ENCODE measurements around the gene TENT4A. TPM values are rescaled to one million over a fixed set of nuclear protein-coding genes. Genes with fewer than 3 reads are reported as not detected.

TENT4A gene
- total RNA-seq, 2 experiments from 2014 or later, result 39.0 to 46.1 TPM

DNA sequence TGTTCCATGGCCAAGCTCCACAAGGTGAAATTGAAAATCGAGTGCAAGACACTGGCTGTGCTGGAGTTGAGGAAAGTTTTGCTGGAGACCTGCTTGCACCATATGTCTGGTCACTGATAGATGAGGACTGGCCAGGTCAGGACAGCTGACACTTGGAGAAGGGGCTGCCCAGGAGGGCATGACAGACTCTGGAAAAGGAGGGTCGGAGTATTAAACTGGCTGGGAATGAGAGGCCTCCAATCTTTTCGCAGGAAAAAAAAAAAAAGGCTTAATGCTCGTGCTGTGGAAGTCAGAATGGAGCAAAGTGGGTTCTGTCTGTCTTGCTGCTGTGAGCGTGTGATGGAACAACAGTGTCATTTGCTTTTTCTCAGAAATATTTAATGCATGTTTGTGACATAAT, 5.5 kb downstream of the TENT4A start:
- Histone ChIP-seq H3K4me2 (ENCODE audit: low read length) (peak overlapping the region; percentile 97), H3K27ac (ENCODE audit: low read depth, low read length, poor library complexity, severe bottlenecking) (no peak overlapping the region), H3K4me1 (ENCODE audit: insufficient read depth, low read length, poor library complexity, severe bottlenecking) (peaks cover 84% of the 10 kb centered on the region), H3K4me3 (ENCODE audit: low read depth, low read length, poor library complexity, severe bottlenecking) (no peak overlapping the region), H3K36me3 (ENCODE audit: insufficient read depth, low read length) (peaks cover 49% of the 10 kb centered on the region), H4K20me1 (ENCODE audit: insufficient read depth, low read length) (peaks cover 75% of the 10 kb centered on the region), H3K9me2 (ENCODE audit: insufficient read depth, low read length) (no peaks in the 10 kb centered on the region), H2AFZ (ENCODE audit: low read length) (no peak overlapping the region), H3K79me2 (ENCODE audit: insufficient read depth, low read depth, low read length) (peaks cover 92% of the 10 kb centered on the region), H3K9me3 (ENCODE audit: low read length) (no peaks in the 10 kb centered on the region)
- intact Hi-C loops (cut with micrococcal nuclease; ENCODE audit: unreplicated experiment), result no loop called here
- ChIA-PET POLR2A (interaction anchor here (0.6 kb wide), 1 partner anchor 91 kb away, joined by 3 read pairs; no protein-coding TSS in a partner anchor), CTCF (ENCODE audit: unreplicated experiment) (interaction anchor here (0.7 kb wide), 1 partner anchor 41 kb away, joined by 3 read pairs; no protein-coding TSS in a partner anchor)
- DNase-seq (ENCODE audit: low spot score), result no peak
- no peak for TF ChIP-seq EZH2phosphoT487 (IDR thresholded peaks at IDR 0.05; ENCODE audit: borderline replicate concordance, low read depth, low read length)
- TF ChIP-seq, protein P1, sequence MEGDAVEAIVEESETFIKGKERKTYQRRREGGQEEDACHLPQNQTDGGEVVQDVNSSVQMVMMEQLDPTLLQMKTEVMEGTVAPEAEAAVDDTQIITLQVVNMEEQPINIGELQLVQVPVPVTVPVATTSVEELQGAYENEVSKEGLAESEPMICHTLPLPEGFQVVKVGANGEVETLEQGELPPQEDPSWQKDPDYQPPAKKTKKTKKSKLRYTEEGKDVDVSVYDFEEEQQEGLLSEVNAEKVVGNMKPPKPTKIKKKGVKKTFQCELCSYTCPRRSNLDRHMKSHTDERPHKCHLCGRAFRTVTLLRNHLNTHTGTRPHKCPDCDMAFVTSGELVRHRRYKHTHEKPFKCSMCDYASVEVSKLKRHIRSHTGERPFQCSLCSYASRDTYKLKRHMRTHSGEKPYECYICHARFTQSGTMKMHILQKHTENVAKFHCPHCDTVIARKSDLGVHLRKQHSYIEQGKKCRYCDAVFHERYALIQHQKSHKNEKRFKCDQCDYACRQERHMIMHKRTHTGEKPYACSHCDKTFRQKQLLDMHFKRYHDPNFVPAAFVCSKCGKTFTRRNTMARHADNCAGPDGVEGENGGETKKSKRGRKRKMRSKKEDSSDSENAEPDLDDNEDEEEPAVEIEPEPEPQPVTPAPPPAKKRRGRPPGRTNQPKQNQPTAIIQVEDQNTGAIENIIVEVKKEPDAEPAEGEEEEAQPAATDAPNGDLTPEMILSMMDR (conservative IDR thresholded peaks at IDR 0.05; ENCODE audit: low read length), result no peak
- no TSS peak for BruUV-seq (replicated peaks)

DNA sequence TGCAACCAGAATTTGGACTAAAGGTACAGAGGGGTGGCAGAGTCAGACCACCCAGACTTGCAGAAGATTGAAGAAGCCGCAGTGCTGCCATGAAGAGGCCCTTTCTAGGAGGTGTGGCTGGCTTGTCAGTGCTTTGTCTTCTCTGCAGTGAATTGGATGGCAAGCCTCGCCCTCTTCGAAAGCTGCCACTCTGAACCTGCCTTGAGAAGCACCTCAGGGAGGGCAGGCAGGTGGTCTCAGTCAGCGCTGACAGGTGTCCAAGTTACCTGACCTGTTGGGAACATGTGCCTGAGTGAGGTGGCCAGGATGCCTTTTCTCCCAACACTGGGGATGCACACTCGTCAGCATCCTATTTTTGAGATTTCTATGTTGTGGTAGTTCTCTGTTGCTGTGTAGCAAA, 6.2 kb downstream of the TENT4A start:
- no peak overlapping the region for H3K4me3 ChIP-seq (ENCODE audit: low read depth, low read length, poor library complexity, severe bottlenecking)
- intact Hi-C loops (cut with micrococcal nuclease; ENCODE audit: unreplicated experiment), result no loop called here
- POLR2A ChIA-PET, result interaction anchor here (0.5 to 1.2 kb wide), 2 partner anchors 9 to 11 kb away, joined by 3 to 4 read pairs; no protein-coding TSS in a partner anchor
- no peak for DNase-seq (ENCODE audit: low spot score)
- peak overlapping the region; percentile 54 for H3K4me2 ChIP-seq (ENCODE audit: low read length)
- no peaks in the 10 kb centered on the region for H3K9me3 ChIP-seq (ENCODE audit: low read length)
- H3K36me3 ChIP-seq (ENCODE audit: insufficient read depth, low read length), result peaks cover 56% of the 10 kb centered on the region
- H2AFZ ChIP-seq (ENCODE audit: low read length), result no peak overlapping the region
- no peak for TF ChIP-seq EZH2phosphoT487 (IDR thresholded peaks at IDR 0.05; ENCODE audit: borderline replicate concordance, low read depth, low read length)
- TF ChIP-seq, protein P1 (conservative IDR thresholded peaks at IDR 0.05; ENCODE audit: low read length), result no peak
- peaks cover 81% of the 10 kb centered on the region for H4K20me1 ChIP-seq (ENCODE audit: insufficient read depth, low read length)
- peaks cover 99% of the 10 kb centered on the region for H3K79me2 ChIP-seq (ENCODE audit: insufficient read depth, low read depth, low read length)
- peaks cover 85% of the 10 kb centered on the region for H3K4me1 ChIP-seq (ENCODE audit: insufficient read depth, low read length, poor library complexity, severe bottlenecking)
- H3K27ac ChIP-seq (ENCODE audit: low read depth, low read length, poor library complexity, severe bottlenecking), result no peak overlapping the region
- H3K9me2 ChIP-seq (ENCODE audit: insufficient read depth, low read length), result no peaks in the 10 kb centered on the region
- BruUV-seq (replicated peaks), result no TSS peak
- CTCF ChIA-PET (ENCODE audit: unreplicated experiment), result no interaction called here

DNA sequence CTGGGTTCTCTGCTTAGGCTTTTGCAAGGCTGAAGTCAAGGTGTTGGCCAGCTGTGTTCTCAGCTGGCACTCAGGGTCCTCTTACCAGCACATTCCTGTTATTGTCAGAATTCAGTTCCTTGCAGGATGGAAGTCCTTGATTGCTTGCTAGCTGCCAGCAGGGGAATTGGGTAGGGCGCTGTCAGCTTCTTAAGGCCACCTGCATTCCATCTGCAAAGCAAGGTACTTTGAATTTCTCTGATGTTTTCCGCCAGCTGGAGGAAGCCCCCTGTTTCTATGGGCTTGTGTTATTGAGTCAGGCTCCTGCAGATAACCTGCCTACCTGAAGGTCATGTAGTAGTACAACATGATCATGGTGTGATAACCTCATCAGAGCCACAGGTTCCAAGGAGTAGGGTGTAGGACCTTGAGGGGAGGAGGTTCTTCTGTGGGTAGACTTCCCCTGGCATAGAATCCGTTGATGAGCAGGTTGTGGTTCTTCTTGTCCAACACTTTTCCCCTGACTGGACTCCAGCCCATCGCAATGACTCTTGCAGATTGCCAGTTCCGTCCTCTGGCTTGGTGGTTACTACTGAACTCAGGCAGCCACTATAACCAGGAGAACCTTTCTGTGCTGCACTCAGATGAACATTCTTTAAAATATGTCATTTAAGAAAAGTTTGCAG, 6.8 kb downstream of the TENT4A start:
- Histone ChIP-seq H3K36me3 (ENCODE audit: insufficient read depth, low read length) (peaks cover 59% of the 10 kb centered on the region), H4K20me1 (ENCODE audit: insufficient read depth, low read length) (peaks cover 77% of the 10 kb centered on the region), H3K4me2 (ENCODE audit: low read length) (peak overlapping the region; percentile 54), H3K79me2 (ENCODE audit: insufficient read depth, low read depth, low read length) (peaks cover 96% of the 10 kb centered on the region), H3K9me2 (ENCODE audit: insufficient read depth, low read length) (no peaks in the 10 kb centered on the region), H3K27ac (ENCODE audit: low read depth, low read length, poor library complexity, severe bottlenecking) (no peak overlapping the region), H3K9me3 (ENCODE audit: low read length) (no peaks in the 10 kb centered on the region), H3K4me1 (ENCODE audit: insufficient read depth, low read length, poor library complexity, severe bottlenecking) (peaks cover 85% of the 10 kb centered on the region), H2AFZ (ENCODE audit: low read length) (no peak overlapping the region), H3K4me3 (ENCODE audit: low read depth, low read length, poor library complexity, severe bottlenecking) (peak overlapping the region; percentile 19)
- intact Hi-C loops (cut with micrococcal nuclease; ENCODE audit: unreplicated experiment), result loop anchor here (5.0 kb wide), 2 partner anchors 968 to 1298 kb away; partner anchors contain the start of gene ICE1
- DNase-seq (ENCODE audit: low spot score), result peak; percentile 57
- CTCF ChIA-PET (ENCODE audit: unreplicated experiment), result no interaction called here
- POLR2A ChIA-PET, result interaction anchor here (0.5 to 1.2 kb wide), 2 partner anchors 8 to 10 kb away, joined by 3 to 4 read pairs; no protein-coding TSS in a partner anchor
- BruUV-seq (replicated peaks), result no TSS peak
- TF ChIP-seq EZH2phosphoT487 (IDR thresholded peaks at IDR 0.05; ENCODE audit: borderline replicate concordance, low read depth, low read length), result no peak
- TF ChIP-seq, protein P1 (conservative IDR thresholded peaks at IDR 0.05; ENCODE audit: low read length), result no peak
